Measurements from ENCODE around the gene PLEKHG4B.

Gene PLEKHG4B

GRCh38 chr5:169728-170094, 77.7 kb downstream of the PLEKHG4B start:
- DNase-seq (ENCODE audit: low read depth), result no peak

GRCh38 chr5:170971-171800, 79.2 kb downstream of the PLEKHG4B start:
- no peak for DNase-seq (ENCODE audit: low read depth)

DNA sequence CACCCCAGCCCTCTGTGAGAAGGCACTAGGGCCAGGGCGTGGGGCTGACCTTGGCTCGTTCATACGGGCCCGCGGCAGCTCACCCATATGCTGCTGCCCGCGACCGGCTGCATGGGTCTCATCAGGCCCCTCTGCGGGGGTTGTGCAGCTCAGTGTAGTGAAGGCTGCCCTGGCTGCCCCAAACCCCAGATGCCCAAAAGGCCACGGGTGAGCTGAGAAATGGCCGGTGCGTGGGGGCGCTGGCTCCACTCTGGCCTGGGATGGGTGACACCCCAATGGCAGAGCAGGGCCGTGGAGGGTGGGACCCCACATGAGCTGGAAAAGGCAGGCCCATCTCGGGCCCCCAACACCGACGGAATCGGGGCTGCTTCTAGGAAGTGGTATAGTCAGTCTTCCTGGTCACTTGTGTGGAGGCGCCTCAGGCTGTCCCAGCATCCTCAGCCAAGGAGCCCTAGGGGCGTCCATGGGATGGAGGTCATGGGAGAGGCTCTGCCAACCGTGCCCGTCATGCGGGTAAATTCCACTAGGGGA, 79.9 kb downstream of the PLEKHG4B start:
- no peak for DNase-seq (ENCODE audit: low read depth)

- no peak for DNase-seq (ENCODE audit: low read depth)
These were observed 80.5 kb downstream of the PLEKHG4B start for GRCh38 chr5:172421-172820.

- DNase-seq (ENCODE audit: low read depth), result no peak
These were observed 80.9 kb downstream of the PLEKHG4B start for GRCh38 chr5:172841-173251.

DNA sequence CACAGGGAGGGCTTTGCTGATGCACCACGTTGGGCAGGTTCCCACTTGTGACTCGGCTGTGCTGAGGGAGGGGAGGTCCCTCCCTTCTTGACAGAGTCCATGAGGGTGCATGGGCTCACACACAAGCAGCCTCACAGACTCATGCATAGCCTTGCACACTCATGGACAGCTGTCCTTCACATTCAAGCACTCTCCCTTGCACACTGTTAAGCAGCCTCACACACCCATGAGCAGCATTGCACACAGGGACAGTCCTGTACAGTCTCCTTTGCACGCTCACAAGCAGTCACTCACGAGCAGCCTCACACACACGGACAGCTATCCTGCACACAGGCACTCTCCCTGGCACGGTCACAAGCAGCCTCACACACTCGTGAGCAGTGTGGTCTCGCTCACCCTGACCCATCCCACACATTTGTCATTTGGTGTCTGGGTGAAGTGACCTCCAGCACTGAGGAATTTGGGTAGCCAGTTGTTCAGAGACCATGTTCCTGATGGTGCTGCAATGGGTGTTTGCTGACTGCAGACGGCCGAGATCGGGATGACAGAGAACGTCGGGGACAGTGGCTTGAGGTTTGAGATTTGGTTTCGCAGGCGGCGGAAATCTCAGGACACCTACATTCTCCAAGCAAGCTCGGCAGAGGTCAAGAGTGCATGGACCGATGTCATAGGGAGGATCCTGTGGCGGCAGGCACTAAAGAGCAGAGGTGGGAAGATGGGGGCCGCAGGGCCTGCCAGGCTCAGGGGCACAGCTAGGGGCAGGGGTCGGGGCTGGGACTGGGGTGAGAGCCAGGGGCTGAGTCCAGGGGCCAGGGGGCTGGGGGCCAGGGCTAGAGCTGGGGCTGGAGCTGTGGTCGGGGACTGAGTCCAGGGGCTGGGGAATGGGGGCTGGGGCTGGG, 81.7 kb downstream of the PLEKHG4B start:
- DNase-seq (ENCODE audit: low read depth), result no peak

GRCh38 chr5:174291-174600, 82.3 kb downstream of the PLEKHG4B start:
- DNase-seq (ENCODE audit: low read depth), result no peak

DNA sequence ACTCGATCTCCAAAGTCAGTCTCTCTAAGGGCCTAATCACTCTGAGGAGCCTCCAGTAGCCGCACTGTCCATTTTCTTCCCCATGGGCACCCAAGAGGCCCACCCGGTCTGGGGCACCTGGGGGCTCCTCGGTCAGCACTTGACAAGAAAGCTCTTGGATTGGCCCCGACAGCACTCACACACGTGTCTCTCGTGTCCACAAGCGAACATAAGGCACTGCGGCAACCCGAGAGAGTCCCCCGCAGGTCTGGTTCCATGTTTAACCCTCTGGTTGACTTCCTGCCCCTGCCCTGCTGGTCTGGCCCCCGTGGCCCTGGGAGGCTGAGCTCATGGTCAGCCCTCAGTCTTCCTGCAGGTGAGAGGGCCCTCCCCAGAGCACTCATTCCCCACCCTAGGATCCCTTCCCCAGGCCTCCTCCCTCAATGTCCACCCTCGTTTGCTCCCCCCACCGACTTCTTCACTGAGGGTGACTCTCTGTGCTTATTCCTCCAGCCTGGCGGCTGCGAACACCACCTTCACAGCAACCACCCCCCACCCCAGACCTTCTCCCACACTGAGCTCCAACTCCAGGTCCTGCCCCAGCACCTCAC, 83.0 kb downstream of the PLEKHG4B start:
- no peak for DNase-seq (ENCODE audit: low read depth)

DNA sequence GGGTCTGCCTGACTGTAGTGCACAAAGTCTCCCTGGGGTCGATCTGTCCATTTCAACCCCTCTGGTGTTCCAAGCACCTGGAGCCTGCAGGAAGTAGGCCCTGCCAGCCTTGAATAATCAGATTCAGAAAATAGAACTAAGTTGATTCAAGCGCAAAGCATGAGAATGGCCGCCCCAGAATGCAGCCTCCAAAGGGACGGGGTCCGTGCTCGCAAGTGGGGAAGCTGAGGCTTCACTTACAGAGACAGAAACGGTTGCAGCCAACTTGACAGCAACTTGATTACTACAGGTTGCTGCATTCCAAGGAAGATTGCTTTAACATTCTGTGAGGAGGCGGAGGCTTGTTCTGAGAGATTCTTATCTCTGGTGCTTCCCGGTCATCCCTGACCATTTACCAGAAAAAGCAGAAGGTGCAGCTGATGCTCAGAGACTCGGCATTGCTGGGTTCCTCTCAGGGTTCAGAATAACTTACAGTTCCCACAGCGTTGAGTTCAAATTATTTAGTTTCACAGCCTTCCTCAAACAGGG, 84.4 kb downstream of the PLEKHG4B start:
- DNase-seq (ENCODE audit: low read depth), result no peak

DNA sequence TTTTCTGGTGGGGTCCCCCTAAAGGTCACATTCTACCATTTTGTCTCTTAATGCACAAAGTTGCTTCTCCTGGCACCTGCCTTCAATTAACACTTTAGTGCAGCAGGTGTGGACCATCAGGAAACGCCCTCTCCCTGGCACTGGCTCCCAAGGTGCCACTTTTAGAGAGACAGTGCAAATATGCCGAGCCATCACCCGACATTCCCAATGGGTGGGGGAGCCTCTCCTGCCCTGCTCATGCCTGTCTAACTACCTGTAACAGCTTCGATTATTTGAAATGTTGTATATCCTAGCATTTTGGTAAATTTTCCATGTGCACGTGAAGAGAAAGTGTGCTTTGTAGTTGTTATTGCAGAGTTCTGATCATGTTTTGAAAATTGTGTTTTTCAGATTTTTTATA, 86.1 kb downstream of the PLEKHG4B start:
- DNase-seq (ENCODE audit: low read depth), result no peak

- no peak for DNase-seq (ENCODE audit: low read depth)
These were observed 87.4 kb downstream of the PLEKHG4B start for GRCh38 chr5:179401-179800.

DNA sequence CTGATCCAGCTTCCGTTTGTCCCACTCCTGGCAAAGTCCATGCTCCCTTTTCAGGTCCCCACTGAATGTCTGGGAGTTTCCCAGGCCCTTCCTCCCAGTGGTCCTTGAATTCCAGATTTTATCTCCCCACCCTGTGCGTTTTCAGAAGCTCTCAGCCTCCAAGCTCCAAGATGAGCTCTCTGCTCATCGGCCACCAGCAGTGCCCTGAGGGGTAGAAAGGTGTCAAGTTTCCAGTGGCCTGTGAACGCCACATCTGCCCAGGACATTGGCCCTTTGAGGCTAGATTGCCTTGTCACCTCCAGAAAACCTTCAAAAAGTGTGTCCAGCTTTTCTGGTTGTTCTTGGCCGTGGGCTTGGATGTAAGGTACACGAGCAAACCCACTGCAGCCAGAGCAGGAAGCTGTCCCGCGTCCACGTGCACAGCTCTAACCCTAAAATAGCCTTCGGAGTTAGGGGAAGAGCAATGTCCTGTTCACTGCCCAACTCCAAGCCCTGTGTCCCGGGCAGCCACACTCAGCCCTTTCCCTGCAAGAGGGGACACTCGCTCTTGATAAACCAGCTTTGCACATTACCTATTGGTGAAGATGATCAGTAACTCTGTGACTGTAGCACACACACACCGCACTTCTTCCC, 88.4 kb downstream of the PLEKHG4B start:
- no peak for DNase-seq (ENCODE audit: low read depth)

- no peak for DNase-seq (ENCODE audit: low read depth)
These were observed 89.2 kb downstream of the PLEKHG4B start for GRCh38 chr5:181160-181559.

- no peak for DNase-seq (ENCODE audit: low read depth)
These were observed 89.6 kb downstream of the PLEKHG4B start for GRCh38 chr5:181566-181965.

DNA sequence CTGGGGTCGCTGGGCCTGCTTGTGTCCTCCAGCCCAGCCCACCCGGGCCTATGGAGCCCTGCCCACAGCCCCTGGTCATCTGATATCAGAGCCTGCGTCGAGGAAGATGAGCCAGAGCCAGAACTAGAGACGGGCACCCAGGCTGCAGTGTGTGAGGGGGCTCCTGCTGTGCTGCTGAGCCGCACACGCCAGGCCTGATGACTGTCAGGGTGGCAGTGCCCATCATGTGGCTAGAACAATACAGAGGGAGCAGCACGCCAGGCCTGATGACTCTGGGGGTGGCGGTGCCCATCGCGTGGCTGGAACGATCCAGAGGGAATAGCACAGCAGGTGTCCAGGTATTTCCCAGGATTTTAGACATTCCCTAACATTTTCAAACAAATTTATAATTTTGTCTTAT, 90.2 kb downstream of the PLEKHG4B start:
- DNase-seq (ENCODE audit: low read depth), result no peak

- DNase-seq (ENCODE audit: low read depth), result no peak
These were observed 92.5 kb downstream of the PLEKHG4B start for GRCh38 chr5:184471-184870.

DNA sequence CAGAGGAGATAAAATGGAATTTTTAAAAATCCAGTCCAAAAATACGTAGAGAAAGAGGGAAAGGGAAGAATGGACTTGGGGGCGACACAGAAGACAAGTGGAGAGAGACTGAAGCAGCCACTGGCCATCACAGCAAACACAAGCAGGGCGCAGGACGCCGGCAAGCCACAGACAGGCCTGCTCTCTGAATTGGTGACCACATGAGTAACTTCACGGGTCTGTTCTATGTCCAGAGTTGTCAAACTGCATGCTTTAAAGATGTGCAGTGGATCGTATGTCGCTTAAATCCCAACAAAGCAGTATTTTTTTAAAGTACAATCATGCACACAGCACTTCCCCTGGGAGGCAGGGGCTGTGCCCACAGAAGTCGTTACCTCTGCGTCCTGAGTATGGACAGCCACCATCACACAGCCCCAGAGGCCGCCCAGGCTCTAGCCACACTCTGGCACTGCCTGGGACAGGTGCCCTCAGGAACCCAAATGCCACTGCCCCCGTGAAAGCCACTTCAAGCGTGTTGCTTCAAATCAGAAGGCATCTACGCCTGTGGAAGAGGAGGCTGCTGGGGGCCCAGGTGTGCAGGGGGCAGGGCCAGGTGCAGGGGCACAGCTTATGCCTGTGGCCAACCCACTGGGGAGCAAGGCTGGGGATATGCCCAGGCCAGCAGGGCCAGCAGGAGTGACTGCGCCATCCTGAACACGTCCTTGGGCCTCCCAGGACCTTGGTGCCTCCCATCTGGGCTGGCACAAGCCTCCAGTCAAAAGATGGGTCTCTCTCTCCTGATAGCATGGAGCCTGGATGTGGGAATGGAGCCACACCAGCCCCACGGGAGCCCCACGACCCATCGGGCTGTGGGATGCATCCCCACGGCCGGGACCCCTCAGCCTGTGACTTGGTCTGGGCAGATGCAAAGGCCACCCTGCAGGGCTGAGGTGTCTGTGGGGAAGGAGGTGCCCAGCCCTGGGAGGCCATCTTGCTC, 93.4 kb downstream of the PLEKHG4B start:
- no peak for DNase-seq (ENCODE audit: low read depth)

GRCh38 chr5:186091-187041, 94.4 kb downstream of the PLEKHG4B start:
- no peak for DNase-seq (ENCODE audit: low read depth)

DNA sequence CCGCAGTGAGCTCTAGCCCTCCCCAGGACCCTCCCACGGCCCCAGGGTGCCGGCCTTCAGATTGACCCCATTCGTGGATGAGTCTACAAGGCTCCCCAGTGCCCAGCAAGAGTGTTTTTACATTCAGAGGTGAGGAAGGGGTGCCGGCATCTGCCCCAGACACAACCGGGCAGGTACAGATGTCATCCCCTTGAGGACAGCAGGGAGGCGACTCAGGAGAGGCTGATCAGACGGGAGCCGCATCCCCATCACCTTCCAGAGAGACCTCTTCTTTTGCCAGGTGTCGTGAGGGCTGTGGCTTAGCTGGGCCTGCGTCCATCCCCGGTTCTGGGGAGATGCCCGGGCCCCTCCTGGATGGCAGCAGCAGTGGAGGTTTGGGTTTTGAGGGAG, 95.1 kb downstream of the PLEKHG4B start:
- DNase-seq (ENCODE audit: low read depth), result no peak
